ENCODE measurements around the gene CAMSAP1. TPM values are rescaled to one million over a fixed set of nuclear protein-coding genes. Genes with fewer than 3 reads are reported as not detected.

CAMSAP1 gene
- total RNA-seq, 1 experiment from 2014 or later = 30.7 TPM

DNA sequence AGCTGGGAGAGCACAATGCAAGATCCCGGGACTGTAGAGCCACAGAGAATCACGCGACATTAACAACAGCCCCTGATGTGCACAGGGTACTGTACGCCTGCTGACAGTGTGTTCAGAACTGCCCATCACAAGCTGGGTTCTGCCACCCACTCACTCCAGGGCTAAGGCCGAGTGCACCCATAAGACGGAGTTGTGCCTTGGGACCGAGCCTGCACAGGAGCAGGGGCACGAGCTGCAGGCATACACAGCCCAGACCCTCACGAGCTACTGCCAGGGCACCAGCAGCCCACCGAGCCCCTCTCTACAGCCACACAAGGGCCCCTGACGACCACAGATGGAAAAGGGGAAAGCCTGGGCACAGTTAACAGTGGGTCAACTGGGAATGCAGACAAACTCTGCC, 67.8 kb downstream of the CAMSAP1 start:
- no peak for DNase-seq (ENCODE audit: low spot score)

DNA sequence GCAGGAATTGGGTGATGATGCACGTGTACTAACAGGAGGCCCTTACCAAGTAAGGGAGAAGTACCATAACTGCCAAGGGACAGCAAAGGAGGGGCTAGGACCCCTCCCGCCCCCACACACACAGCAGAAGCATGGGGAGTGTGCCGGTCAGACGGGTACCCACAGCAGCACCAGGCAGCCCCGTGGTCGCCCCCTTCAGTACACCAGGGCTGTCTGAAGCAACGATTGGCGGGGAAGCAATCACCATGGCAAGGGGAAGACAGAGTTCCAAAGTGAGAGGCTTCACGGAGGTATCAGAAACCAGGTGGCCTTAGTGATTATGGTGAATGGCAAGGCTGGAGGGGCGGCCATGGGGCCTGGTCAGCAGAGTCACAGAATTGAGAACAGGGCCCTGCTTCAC, 72.2 kb downstream of the CAMSAP1 start:
- DNase-seq (ENCODE audit: low spot score) = no peak

DNA sequence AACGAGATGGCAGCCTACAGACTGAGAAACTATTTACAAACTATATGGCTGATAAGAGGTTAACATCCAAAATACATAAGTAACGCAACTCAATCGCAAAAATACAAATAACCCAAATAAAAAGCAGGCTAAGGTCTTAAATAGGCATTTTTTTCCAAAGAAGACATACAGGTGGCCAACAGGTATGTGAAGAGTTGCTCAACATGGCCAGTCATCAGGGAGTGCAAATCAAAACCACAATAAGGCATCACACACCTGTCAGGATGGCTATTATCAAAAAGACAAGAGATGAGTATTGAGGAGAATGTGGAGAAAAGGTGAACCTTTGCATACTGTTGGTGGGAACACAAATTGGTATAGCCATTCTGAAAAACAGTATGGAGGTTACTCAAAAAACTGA, 73.5 kb downstream of the CAMSAP1 start:
- no peak for DNase-seq (ENCODE audit: low spot score)

DNA sequence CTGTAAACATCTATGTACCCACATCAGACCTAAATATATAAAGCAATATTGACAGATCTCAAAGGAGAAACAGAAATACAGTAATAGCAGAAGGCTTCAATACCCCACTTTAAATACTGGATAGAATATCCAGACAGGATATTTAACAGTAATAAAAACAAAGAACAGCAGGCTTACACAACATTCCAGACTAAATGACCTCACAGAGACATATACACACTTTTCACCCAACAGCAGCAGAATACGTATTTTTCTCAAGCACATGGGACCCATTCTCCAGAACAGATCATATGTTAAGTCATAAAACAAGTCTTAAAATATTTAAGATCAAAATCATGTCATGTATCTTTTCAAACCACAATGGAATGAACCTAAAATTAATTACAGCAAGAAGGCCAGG, 76.8 kb downstream of the CAMSAP1 start:
- DNase-seq (ENCODE audit: low spot score) = no peak

DNA sequence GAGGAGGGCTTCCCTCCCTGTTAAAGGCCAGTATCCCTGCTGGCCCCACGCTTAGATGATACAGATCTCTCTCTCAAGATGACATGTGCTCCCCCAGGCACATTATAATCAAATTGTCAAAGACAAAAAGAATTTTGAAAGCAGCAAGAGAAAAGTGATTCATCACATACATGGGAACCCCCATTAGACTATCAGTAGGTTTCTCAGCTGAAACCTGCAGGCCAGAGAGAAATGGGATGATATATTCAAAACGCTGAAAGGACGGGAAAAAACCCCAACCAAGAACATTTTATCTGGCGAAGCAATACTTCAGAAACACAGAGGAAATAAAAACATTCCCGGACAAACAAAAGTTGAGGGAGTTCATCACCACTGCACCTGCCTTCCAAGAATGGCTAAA, 78.7 kb downstream of the CAMSAP1 start:
- no peak for DNase-seq (ENCODE audit: low spot score)

DNA sequence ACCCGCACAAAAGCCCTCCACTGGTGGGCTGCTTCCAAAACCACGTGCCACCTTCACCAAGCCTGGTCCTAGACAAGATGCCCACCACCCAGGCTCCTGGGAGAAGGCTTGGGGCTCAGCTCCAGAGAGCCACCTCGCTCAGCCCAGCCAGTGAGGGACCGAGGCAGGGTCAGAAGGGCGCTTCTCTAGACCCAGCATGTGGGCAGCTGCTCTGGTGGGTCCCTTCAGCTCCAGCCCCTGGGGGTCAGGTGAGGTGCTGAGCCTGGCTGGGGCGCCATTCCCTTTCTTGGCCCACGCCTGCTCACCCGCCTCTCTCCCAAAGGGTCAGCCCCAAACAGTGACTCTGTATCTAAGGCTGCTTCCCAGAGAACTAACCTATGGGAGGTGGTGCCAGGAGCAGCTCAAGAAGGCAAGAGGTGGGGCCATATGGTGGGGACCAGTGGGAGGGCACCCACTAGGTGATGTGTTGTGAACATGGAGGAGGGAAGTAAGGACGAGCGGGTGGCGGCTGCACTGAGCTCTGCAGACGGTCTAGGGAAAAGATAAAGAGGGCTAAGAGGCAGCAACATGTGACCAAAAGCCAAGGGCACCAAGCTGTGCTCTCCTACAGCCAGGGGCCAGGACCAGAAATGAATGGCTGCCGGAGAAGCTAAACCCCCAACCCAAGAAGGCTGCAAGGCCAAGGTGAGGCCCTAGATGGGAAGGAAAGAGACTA, 79.3 kb downstream of the CAMSAP1 start:
- DNase-seq (ENCODE audit: low spot score) = no peak

DNA sequence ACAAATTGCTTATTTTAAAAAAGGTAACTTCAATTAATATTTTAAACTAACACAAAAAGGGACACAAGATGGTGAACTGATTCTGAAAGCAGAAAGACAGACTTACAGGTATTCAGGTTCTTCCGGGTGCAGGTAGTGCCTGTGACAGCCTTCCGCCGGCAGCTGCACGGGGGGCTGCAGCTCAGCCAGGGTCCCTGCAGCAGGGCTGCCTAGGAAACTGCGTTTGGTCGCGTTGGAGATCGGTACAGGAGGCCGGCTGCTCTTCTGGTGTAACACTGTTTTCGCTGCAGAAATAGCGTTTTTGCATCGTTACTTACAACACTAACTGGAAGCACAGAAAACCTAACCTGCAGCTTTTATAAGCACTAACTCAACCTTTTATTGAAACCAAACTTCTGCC, 80.0 kb downstream of the CAMSAP1 start:
- no peak for DNase-seq (ENCODE audit: low spot score)

DNA sequence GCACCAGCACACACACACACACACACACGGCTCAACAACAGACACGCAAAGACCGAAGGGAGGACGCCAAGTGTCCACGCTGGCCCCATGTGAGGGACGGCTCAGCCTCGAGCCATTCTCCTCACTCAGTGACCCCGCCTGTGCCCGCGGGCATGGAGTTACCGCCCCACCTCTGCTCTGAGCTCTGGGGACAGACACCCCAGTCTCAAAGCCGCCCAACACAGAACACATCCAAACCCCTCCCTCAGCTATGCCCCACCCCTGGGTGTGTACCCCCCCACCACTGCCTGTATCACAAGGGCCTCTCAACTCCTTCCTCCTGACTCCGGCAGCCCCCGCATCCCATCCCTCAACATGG, 81.2 kb downstream of the CAMSAP1 start:
- DNase-seq (ENCODE audit: low spot score) = no peak

DNA sequence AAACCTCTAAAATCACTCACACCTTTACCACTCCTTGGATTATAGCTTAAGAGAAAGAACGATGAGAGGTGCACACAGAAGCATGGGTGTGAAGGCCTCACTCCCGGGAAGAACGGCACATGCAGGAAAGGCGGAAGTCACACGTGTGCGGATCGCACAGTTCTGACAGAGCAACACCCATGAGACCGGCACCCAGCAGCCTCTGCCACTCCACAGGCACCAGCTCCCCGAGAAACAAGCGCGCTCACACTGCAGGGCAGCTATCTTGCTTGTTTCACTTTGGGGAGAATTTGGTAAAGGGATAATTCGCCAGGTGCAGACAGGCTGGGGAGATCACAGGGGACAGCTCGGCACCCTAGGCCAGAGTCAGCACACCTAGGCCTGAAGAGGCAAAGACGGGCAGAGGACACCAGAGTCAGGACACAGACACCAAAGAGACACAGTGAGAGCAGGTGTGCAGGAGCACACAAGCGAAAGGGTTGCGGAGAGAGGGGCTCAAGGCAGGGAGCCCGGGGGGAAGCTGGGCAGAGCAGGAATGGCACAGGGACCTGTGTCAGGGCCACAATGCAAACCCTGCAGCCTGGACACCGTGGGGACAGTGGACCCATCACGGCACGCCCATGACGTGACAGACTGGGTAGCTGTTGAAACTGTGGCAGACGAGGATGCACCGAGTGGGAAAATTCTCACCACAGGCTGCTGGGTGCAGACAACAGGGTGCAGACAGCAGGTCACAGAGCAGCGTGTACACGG, 81.7 kb downstream of the CAMSAP1 start:
- DNase-seq (ENCODE audit: low spot score) = no peak

DNA sequence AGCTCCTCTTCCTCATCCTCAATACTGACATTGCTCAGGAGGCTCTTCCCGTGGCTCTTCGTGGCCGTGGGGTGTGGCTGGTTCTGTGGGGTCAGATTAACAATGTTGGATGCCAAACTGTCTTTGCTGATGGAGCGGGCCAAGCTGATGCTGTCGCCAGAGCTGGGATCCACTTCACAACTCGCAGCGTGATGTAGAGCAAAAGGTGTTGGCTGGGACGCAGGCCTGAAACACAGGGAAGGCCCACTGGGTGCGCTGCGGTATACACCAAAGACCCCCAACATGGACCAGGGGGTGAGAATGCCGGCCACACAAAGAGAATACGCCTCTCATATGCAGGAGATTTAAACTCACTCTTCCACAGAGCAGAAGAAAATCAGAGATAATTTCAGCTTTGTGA, 84.3 kb downstream of the CAMSAP1 start:
- no peak for DNase-seq (ENCODE audit: low spot score)

DNA sequence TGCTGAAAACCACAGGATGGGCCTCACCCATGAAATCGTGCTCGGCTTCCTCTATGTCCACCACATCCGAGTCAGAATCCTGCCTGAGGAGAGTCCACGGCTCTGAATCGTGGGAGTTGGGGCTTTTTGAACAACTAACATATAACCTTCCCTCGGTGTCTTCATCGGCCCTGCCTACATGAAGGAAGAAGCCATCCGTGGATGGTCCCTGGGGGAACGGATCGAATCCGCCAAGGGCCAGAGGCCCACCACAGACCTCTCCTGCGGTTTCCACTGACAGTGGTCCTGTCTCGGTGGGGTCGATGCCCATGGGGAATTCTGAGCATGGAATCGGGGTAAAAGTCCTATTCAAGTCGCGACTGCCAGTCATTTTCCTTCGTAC, 85.0 kb downstream of the CAMSAP1 start:
- DNase-seq (ENCODE audit: low spot score) = no peak

DNA sequence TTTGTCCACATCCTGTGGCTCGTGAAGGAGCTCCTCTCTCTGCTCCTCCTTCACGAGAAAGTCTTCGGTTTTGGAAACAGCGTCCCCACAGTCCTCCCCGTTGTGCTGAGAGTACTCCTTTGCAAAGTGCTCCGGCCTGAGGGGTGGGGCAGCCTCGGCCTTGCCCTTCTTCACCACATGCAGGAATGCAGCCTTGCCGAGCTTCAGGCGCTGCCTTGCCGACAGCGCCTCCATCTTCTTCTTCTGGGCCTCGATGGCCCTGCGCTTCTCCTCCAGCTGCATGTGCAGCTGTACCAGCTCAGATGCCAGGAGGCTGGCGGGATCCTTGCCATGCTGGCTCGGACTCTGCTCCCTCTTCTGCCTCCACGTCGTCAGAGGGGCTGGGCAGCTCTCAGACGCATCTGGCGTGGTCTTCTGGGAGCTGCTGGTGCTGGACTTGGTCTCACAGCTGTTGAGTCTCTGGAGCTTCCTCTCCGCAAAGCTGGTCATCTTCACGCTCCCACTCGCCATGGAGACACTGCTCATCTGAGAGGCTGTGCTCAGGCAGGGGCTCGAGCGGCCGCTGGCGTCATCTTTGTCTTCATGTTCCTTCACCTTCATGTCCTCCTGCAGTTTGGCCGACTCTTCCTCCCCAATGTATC, 85.5 kb downstream of the CAMSAP1 start:
- no peak for DNase-seq (ENCODE audit: low spot score)

DNA sequence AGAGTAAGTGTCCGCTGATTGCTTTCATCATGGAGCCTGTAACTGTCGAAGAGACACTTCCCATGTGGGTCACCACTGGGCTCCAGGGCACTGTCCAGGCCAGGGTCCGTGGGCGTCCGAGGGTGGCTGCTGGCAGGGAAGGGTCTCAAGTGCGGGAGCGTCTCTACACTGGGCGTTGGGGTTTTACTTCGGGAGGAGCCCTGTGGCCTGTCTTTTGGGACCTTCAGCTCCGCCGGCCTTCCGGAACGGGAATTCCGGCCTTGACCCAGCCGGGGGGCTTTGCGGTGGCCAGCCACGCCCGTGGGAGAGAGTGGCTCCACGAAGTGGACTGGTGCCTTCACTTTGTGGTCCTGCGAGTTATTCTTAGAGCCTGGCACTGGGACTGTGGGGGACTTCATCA, 86.2 kb downstream of the CAMSAP1 start:
- DNase-seq (ENCODE audit: low spot score) = no peak

DNA sequence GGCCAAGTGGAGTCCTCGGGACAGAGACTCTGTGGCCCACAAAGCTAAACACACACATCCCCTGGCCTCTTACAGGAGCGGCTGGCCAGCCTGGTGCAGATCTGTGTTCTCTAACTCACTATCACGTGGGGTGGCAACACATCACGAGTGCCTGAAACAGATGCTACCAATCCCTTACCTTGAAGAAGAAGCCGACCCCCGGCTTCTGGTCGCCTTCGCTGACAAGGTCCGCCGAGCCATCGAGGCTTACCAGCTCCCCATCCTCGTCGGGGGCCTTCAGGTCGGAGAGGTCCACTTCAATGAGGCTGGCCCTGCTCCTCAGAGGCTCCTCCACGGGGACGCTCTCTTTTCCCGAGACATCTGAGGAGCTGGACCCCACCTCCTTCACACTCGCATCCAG, 86.7 kb downstream of the CAMSAP1 start:
- DNase-seq (ENCODE audit: low spot score) = no peak

DNA sequence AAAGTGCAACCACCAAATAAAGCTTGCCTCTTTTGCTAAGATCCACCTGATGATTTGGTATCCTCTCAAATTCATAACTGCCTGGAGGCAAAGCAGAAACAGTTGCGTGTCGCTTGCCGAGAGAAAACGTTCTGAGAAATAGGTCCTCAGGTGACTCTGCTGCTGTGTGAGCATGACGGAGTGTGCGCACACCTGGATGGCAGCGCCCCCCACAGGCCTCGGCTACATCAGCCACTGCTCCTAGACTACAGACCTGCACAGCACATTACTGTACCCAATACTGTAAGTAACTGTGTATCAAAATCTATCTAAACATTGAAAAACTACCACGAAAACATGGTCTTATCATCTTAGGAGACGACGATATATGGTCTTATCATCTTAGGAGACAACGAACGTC, 87.4 kb downstream of the CAMSAP1 start:
- no peak for DNase-seq (ENCODE audit: low spot score)

DNA sequence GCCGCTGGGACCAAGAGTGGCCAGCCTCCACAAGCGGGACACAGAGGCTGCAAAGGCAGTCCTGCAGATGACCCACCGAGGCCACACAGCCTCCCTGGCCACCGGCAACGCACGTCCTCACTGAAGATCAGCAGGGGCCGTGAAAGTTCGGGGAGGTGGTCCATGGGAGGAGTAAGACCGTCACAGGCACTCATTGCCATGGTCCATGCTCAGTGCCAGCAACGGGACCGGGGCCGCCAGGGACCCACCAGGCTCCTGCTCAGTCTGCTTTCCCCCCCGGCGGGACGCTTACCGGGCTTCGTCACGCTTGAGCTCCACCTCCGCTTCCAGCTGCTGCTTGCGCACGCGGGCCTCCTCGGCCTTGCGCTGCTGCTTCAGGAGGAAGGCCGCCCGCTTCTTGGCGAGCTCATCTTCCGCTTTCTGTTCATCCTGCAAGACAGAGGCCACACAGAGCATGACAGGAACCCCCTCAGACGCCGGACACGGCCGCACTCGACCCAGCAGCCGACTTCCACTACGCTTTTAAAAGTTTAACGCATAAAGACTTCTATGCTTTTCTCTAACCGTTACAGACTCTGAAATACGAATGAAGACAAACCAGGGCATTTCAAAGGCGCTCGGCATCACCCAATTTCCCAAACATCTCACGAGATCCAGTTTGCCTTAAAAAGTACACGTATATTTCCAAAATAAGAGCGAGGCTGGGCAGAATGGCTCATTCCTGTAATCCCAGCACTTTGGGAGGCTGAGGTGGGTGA, 88.4 kb downstream of the CAMSAP1 start:
- no peak for DNase-seq (ENCODE audit: low spot score)

DNA sequence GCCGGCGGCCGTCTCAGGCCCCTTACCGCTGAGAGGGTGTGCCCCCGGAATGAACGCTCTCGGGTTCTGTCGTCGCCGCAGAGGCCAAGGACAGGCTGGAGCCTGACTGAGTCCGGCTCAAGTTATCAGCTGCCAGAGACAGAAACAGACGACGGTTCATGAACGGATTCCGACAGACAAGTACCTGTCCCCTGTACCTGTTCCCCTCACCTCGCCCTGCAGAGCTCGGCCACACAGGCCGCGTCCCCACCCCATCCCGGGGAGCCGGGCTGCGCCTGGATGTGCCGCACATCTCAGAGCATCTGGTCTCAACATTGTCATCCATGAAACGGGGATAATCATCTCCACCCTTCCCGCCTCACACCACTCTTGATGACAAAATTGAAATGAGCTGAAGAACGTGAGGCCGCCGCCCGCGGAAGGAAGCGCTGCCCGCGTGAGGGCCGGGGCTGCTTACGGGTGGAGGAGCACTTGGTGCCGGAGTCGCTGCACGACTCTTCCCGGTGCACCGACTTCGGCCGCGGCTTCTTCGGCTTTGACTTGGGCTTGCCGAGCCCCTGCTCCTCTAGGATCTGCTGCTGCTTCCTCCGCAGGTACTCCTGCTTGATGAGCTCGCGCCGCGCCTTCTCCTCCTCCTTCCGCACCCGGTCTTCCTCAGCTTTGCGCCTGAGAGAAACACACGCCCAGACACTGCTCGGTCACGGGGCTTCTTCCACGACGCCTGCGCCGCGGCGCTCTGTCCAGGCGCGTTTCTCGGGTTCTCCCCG, 89.2 kb downstream of the CAMSAP1 start:
- DNase-seq (ENCODE audit: low spot score) = no peak

DNA sequence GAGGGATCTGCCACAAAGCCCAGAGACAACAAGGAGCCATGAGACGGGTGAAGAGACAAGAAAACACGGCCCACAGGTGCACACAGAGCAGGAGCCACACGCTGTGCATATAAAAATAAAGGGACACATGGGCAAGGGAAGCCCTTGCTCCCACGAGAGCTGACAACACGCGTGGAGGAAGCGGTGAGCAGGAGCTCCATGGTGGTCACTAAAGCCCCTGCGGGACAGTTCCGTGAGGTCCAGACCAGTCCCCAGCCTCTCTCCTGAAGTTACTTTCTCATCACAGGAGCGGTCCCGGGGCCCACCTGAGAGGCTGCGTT, 90.7 kb downstream of the CAMSAP1 start:
- no peak for DNase-seq (ENCODE audit: low spot score)

DNA sequence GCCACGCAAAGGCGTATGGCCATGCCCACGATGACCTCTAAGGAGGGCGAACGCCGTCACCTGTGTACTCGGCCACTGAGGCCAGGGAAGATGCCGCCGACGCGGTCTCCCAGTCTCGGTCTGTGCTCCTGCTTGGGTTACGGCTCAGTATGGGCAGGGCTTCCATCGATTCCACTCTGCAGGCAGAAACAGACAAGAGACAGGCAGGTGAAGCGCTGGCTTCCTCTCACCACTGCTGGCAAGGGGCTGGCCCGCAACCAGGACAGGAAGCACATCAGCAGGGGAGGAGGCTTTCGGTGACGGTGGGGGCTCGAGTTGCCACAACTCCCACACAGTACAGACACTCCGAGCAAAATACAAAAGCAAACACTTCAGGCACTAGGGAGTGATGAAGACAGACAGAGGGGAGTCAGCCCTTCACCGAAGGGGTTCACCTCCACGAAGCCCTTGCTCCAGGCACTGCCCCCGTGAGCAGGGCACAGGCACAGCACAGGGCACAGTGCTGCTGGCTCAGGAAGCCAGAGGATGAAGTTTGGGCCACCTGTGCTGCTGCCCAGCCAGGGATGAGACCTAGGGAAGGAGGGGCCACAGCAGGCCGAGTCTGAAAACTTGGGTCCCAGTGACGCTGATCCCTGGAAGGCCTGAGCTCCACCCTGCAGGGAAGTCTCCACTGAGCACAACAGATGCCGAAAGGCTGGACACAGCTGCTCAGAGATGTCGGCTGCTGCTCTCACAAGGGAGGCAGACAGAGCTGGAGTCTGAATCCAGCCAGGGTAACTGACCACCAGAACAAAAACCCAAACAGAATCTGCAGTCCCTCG, 91.3 kb downstream of the CAMSAP1 start:
- no peak for DNase-seq (ENCODE audit: low spot score)

DNA sequence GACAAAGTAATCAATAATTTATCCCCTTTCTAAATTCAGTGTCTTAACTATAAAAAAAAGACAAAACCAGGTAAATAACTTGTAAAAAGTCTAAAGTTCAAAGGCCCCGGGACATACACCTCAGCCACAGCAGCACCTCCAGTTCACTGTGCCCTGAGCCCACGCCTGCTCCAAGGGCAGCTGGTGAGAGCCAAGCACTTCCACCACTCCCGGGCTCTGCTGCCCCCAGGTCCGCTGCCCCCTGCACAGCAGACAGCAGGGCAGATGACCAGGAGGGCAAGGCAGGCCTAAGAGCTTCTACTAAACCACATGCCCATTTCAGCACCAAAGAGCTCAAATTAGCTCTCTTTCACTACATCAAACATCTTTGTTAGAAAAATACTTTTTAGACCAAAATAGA, 91.9 kb downstream of the CAMSAP1 start:
- no peak for DNase-seq (ENCODE audit: low spot score)

Data from A172 (cell line).